ENCODE results near the gene LRIG1.

LRIG1 gene

DNA sequence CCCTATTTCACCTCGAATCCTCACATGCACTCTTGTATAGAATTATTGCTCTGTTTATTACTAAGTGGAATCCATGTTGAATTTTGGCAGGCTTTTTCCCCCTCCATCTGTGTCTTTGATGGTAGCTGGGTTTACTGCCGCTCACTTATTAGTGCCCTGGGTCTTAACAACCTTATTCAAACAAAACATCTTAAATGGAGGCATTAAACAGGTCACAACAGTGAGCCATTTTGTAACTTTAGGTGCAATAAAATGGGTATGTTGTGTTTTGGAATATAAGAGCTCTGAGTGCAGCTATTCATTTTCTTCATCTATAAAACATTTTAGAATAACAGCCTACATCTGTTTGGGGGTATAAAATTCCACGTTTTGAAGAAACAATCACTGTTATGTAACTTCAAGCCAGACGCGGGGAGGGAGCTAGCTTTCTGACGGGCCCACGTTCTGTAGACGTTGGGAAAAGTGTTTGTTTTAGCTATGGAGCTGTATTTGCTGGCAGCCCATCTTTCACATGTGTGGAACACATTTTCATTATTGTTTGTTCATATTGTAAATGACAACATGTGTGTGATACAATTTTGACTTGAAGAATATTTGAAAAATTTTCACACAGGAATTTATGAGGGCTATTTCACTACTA is 158.0 kb downstream of the LRIG1 start:
- no peak for DNase-seq

DNA sequence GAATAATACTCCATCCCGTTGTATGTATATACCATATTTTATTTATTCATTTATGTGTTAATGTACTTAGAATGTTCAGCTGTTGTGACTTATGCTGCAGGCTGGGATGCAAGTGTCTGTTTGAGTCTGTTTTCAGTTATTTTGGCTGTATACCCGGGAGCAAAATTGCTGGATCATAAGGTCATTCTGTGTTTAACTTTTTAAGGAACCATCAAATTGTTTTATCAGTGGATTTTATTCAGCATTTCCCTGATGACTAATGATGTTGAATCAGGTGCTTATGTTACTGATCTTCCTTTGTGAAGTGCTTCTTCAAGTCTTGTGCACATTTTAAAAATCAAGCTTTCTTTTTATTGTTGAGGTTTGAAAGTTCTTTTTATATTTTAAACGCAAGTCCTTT is 161.9 kb downstream of the LRIG1 start:
- DNase-seq = no peak

DNA sequence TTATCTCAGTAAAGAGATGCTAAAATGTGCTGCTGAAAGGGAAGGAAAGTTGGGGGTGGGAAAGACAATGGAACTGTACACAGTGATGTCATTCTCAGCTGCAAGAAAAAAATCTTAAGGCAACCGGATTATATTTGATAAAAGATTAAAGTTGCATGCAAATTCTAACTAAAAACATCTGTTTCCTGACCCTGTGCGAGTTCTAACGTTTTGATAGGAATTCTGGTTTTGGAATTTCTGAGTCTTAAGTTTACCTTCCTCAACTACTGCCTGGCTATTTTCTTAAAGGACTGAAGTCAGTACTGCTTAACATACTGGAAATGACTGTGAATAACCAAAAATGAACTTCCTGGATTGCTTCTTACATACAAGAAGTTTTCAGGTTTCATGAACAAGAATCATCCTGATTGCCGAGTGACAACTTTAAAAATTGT is 164.5 kb downstream of the LRIG1 start:
- no peak for DNase-seq

DNA sequence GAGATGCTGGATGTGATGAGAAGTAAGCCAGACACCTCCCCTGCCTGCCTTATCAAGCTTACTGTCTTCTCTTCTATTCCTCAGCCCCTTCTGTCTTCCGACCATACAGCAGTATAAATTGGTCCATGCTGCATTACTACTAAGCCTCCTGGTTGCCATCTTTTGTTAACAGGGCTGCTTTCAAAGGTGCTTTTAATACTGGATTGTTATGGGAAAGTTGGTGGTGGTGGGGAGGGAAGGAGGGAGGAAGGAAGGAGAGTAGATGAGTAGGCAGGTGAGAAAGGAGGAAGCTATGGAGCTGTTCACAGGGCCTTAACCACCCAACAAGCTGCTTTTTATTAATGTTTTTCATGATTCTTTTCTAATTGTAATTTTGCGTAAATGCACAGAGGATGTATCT is 165.2 kb downstream of the LRIG1 start:
- DNase-seq = no peak
